ENCODE measurements around the gene SLC24A5.

The SLC24A5 gene

DNA sequence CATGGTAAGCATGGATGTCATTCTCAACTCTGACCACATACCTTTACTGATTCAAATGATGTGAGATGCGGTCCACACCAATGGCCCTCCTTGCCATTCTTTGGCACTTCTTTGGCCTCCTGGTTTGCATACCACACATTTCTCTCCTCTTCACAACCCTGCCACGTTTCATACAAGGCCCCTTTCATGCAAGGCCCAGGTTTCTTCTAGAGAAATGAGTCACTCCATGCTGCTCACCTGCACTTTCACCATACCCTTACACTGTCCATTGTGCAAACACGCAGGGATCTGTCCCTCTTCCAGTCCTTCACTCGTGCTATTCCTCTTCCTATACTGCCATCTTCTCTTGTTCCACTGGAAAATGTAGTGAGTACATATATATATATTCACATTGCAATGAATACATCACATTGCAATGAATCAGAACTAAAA, 24.4 kb upstream of the SLC24A5 start:
- FAIRE-seq (no peak), DNase-seq (ENCODE audit: insufficient read length, low spot score) (no peak)
- no peak for TF ChIP-seq CTCF (IDR thresholded peaks at IDR 0.05; ENCODE audit: insufficient read depth, missing control alignments)

DNA sequence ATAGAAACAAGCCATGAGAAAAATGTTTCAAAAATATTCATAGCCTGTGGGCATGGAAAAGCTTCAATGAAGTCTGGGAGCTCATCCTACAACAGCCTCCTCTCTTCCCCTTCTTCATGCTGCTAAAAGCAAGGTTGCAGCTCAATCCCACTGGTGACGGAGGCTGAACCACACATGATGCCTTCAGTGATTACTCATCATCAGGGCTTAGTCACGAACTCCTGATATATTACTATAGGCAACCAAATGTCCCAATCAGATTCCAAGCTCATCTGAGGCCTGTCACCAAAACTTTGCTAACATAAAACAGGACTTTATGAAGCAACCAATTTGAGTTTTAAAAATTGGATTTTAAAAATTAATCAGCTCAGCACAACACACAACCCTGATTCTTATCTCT, 24.0 kb upstream of the SLC24A5 start:
- no peak for FAIRE-seq
- no peak for DNase-seq (ENCODE audit: insufficient read length, low spot score)
- TF ChIP-seq CTCF (IDR thresholded peaks at IDR 0.05; ENCODE audit: insufficient read depth, missing control alignments): no peak

DNA sequence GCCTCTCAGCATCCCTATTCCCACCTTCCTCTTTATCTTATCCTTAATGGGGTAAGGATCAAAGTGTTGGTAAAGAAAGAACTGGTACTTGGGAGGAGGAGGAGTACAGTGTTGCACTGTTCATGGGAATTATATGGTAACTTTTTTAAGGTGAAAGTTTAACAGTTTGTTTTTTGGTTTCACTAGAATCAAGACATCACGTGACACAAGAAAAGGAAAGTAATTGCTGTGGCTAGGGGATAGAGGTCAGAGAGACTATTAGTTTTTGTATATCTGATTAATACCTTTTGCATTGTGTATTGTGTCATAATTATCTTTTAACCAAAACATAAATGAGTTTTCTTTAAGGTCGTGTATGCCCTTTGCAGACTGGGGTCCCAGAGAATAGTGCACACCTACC, 23.5 kb upstream of the SLC24A5 start:
- no peak for DNase-seq (ENCODE audit: insufficient read length, low spot score)
- no peak for TF ChIP-seq CTCF (IDR thresholded peaks at IDR 0.05; ENCODE audit: insufficient read depth, missing control alignments)
- no peak for FAIRE-seq

GRCh38 chr15:48101376-48101961, 19.3 kb upstream of the SLC24A5 start:
- FAIRE-seq (no peak), DNase-seq (ENCODE audit: insufficient read length, low spot score) (no peak)
- no peak for TF ChIP-seq CTCF (IDR thresholded peaks at IDR 0.05; ENCODE audit: insufficient read depth, missing control alignments)

DNA sequence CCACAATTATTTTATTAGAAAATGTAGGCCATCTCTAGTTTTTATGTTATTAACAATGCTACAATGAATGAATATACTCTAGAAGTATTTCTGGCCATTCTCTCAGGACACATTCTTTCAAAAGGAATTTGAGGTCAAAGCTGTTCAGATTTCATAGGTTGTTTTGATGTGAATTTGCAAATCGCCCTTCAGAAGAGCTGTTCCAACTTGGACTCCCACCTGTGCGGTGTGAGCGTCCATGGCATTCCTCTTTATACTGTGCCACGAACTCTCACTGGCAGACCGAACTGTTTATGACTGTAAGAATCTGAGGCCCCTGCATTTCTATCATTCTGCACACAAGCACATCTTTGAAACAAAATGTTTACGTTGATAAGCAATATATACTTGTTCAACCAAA, 18.6 kb upstream of the SLC24A5 start:
- FAIRE-seq (no peak), DNase-seq (ENCODE audit: insufficient read length, low spot score) (no peak)
- no peak for TF ChIP-seq CTCF (IDR thresholded peaks at IDR 0.05; ENCODE audit: insufficient read depth, missing control alignments)

DNA sequence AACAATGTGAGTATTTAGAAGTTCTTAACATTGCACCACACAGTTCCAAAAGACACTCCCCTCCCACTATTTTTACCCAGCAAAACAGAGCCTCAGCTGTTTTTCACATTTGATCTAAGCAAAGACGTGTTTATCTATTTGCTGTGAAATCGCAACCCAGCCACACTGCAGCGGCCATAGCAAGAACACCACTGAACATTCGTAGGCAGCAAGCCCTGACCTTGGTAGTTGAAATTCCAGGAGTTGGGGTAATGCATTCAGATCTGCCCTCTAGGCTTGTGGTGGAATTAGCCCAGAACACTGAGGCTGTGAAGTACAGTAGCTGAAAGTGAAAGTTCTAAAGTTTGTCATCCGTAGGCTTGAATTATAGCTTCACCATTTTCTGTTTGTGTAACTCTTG, 17.1 kb upstream of the SLC24A5 start:
- DNase-seq (ENCODE audit: insufficient read length, low spot score) (no peak), FAIRE-seq (no peak)
- TF ChIP-seq CTCF (IDR thresholded peaks at IDR 0.05; ENCODE audit: insufficient read depth, missing control alignments): no peak

DNA sequence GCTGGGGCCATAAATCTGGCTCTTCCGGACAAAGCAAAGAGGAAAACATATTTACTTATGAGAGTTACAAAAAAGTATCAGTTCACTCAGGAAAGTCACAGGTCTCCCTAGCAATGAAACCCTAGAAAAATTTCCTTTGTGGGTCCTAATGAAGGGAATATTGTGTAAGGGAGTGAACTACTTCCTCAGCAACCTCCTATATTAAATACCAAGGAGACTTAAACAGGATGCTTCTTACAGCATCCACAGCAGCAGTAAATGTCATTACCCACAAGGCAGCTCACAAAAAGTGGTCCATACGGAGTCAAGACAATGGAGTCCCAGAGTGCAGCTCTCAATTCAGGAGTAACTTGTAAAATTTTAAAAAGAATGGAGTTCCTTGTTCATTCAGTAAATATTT, 14.9 kb upstream of the SLC24A5 start:
- FAIRE-seq (no peak), DNase-seq (ENCODE audit: insufficient read length, low spot score) (no peak)
- no peak for TF ChIP-seq CTCF (IDR thresholded peaks at IDR 0.05; ENCODE audit: insufficient read depth, missing control alignments)

Measured in D721Med (cell line).